Stimulated activated CD4-positive, alpha-beta T cell treated with anti-CD3 and anti-CD28 coated beads, Interleukin-4, amount 100 ng/mL, for 1 hour (primary cell): ENCODE results near the gene LZTFL1.

Source experiments
- DNase-seq: peaks from one replicate; pipeline ENCODE4 v3.0.0-alpha.2; 2020

LZTFL1 gene

GRCh38 chr3:45841757-45842491 lies at the start of gene LZTFL1:
TSS of gene LZTFL1 (minus strand) at chr3:45842119. CDS start at chr3:45841991, 128 bp downstream.
- peak; percentile 83 for DNase-seq

- no peak for DNase-seq
Measured at GRCh38 chr3:45890405-45890804, 48.5 kb upstream of the LZTFL1 start.

GRCh38 chr3:45889337-45889736 lies 47.4 kb upstream of the LZTFL1 start:
- DNase-seq: no peak

- no peak for DNase-seq
Measured at GRCh38 chr3:45887759-45888511, 46.0 kb upstream of the LZTFL1 start.

- no peak for DNase-seq
Measured at GRCh38 chr3:45887285-45887684, 45.4 kb upstream of the LZTFL1 start.

GRCh38 chr3:45885979-45886705 lies 44.2 kb upstream of the LZTFL1 start, which contains the start of gene CCR9:
TSS of gene CCR9 (plus strand) at chr3:45886543. CDS start at chr3:45894934, 8,391 bp downstream.
- no peak for DNase-seq

- no peak for DNase-seq
Measured at GRCh38 chr3:45884368-45885201, 42.7 kb upstream of the LZTFL1 start.

GRCh38 chr3:45881078-45882022 lies 39.4 kb upstream of the LZTFL1 start:
- DNase-seq: peak; percentile 18

- DNase-seq: no peak
Measured at GRCh38 chr3:45880725-45881077, 38.8 kb upstream of the LZTFL1 start.

GRCh38 chr3:45878124-45878523 lies 36.2 kb upstream of the LZTFL1 start:
- DNase-seq: no peak

- DNase-seq: no peak
Measured at GRCh38 chr3:45874677-45875346, 32.9 kb upstream of the LZTFL1 start.

- DNase-seq: no peak
Measured at GRCh38 chr3:45873638-45874037, 31.7 kb upstream of the LZTFL1 start.

- no peak for DNase-seq
Measured at GRCh38 chr3:45873036-45873435, 31.1 kb upstream of the LZTFL1 start.

GRCh38 chr3:45872569-45872968 lies 30.6 kb upstream of the LZTFL1 start:
- no peak for DNase-seq

GRCh38 chr3:45871780-45872179 lies 29.9 kb upstream of the LZTFL1 start:
- DNase-seq: no peak

GRCh38 chr3:45870099-45870498 lies 28.2 kb upstream of the LZTFL1 start:
- peak; percentile 24 for DNase-seq

- DNase-seq: no peak
Measured at GRCh38 chr3:45869638-45870037, 27.7 kb upstream of the LZTFL1 start.

GRCh38 chr3:45868650-45869049 lies 26.7 kb upstream of the LZTFL1 start:
- no peak for DNase-seq

- no peak for DNase-seq
Measured at GRCh38 chr3:45868213-45868612, 26.3 kb upstream of the LZTFL1 start.

GRCh38 chr3:45865563-45865962 lies 23.6 kb upstream of the LZTFL1 start:
- no peak for DNase-seq
